NCI-H1436 treated with DMSO at 0.1 percent for 48 hours (cell line): ENCODE measurements around the gene NCKAP5L.
A peak's percentile ranks its signal among the peaks of the same experiment; 100 is the strongest.
"Not testable (repeated sequence)": the region's sequence is repeated elsewhere in the genome, so short reads cannot be mapped to it uniquely, and the experiment has no call there.

Experiments
- DNase-seq: peaks from one replicate; lab custom pipeline; 2025; lab: John Stamatoyannopoulos, UW

The NCKAP5L gene

GRCh38 chr12:49779581-49779980 is 48.6 kb downstream of the NCKAP5L start:
- DNase-seq, result no peak

- no peak for DNase-seq
Observed at GRCh38 chr12:49777800-49778748, 50.1 kb downstream of the NCKAP5L start.

- no peak for DNase-seq
Observed at GRCh38 chr12:49777341-49777740, 50.9 kb downstream of the NCKAP5L start.

GRCh38 chr12:49776858-49777257 is 51.4 kb downstream of the NCKAP5L start:
- no peak for DNase-seq

- DNase-seq, result no peak
Observed at GRCh38 chr12:49776413-49776812, 51.8 kb downstream of the NCKAP5L start.

- DNase-seq, result not testable (repeated sequence)
Observed at GRCh38 chr12:49773102-49773501, 55.1 kb downstream of the NCKAP5L start.

GRCh38 chr12:49767333-49767732 is 60.9 kb downstream of the NCKAP5L start:
- DNase-seq, result no peak

- no peak for DNase-seq
Observed at GRCh38 chr12:49766115-49766455, 62.1 kb downstream of the NCKAP5L start.

GRCh38 chr12:49764126-49764525 is 64.1 kb downstream of the NCKAP5L start:
- DNase-seq, result no peak

- DNase-seq, result no peak
Observed at GRCh38 chr12:49763006-49763591, 65.1 kb downstream of the NCKAP5L start.

- no peak for DNase-seq
Observed at GRCh38 chr12:49762468-49762847, 65.8 kb downstream of the NCKAP5L start.

- DNase-seq, result no peak
Observed at GRCh38 chr12:49761677-49762467, 66.3 kb downstream of the NCKAP5L start.

GRCh38 chr12:49750996-49751393 is 77.2 kb downstream of the NCKAP5L start:
- DNase-seq, result no peak

- DNase-seq, result peak; percentile 74
Observed at GRCh38 chr12:49750027-49750995, 77.9 kb downstream of the NCKAP5L start.

- DNase-seq, result no peak
Observed at GRCh38 chr12:49748800-49749199, 79.4 kb downstream of the NCKAP5L start.

- no peak for DNase-seq
Observed at GRCh38 chr12:49748306-49748705, 79.9 kb downstream of the NCKAP5L start.

GRCh38 chr12:49744363-49744885 is 83.8 kb downstream of the NCKAP5L start:
- no peak for DNase-seq

GRCh38 chr12:49741882-49742620 is 86.2 kb downstream of the NCKAP5L start:
- no peak for DNase-seq
